Testis (tissue), 3 donors: ENCODE results near the gene SLC26A9. TPM values are rescaled to one million over a fixed set of nuclear protein-coding genes. Genes with fewer than 3 reads are reported as not detected.
"Not testable (repeated sequence)": the region's sequence is repeated elsewhere in the genome, so short reads cannot be mapped to it uniquely, and the experiment has no call there.

Experiments
- DNase-seq: peaks from one replicate; pipeline ENCODE4 v3.0.0-alpha.2; 2019
- H3K27ac ChIP-seq, 2 donors: fragments of 200-600 bp; sonication (generic); one replicate each; pipeline ENCODE4 v1.5.1; 2019
- H3K27me3 ChIP-seq: fragments of 200-600 bp; sonication (generic); one replicate; pipeline ENCODE4 v1.5.1; 2019
- H3K36me3 ChIP-seq: fragments of 200-600 bp; sonication (generic); one replicate; pipeline ENCODE4 v1.5.1; 2017; ENCODE audit warnings: low read depth; ENCODE audit errors: missing control alignments
- H3K4me1 ChIP-seq: fragments of 200-600 bp; sonication (generic); one replicate; pipeline ENCODE4 v1.5.1; 2019
- H3K4me3 ChIP-seq, 2 donors: fragments of 200-600 bp; sonication (generic); one replicate each; pipeline ENCODE4 v1.5.1; 2017 to 2019
- H3K9me3 ChIP-seq: fragments of 200-600 bp; sonication (generic); one replicate; pipeline ENCODE4 v1.5.1; 2017
- POLR2A ChIP-seq: fragments of 450-650 bp; IDR thresholded peaks from one replicate; pipeline ENCODE4 v1.6.1; 2017; ENCODE audit warnings: antibody characterized with exemption, mild to moderate bottlenecking, moderate library complexity
- WGBS, 2 donors: methylation state at CpG; one replicate each; pipeline ENCODE4 v1.1.5; 2018; 5-methylcytosine and 5-hydroxymethylcytosine counted together
- intact Hi-C: fragments of 100-400 bp; cut with DNase I; formaldehyde crosslinking; loops from one replicate; pipeline ENCODE4 v1.15.1; 2023; ENCODE audit warnings: low total_unique reads
- polyA plus RNA-seq: library from polyadenylated mRNA; stranded (reverse); fragments of 350-450 nt; fragmentation: Illumina TruSeq; extraction: RNeasy Lipid Tissue Mini Kit (QIAGEN cat#74804); gene quantifications from one replicate; pipeline ENCODE4 v1.2.3, GENCODE V29; 2014; ENCODE audit warnings: low read depth, low replicate concordance; ENCODE audit not compliant: insufficient read depth
- total RNA-seq, 2 donors: library from RNA; depleted of rRNA; stranded (reverse); fragments of >200 nt; gene quantifications; one replicate each; pipeline ENCODE4 v1.2.3, GENCODE V29; 2016
- TF ChIP-seq, protein P1 (sequence below), 3 experiments: fragments of 450-650 bp in 2 of 3; fragments of 200-600 bp in 1 of 3; sonication (generic) in 1 of 3; IDR thresholded peaks; one replicate each; pipeline ENCODE4 v1.5.1; 2016 to 2019; ENCODE audit warnings: antibody characterized with exemption in 3 of 3, mild to moderate bottlenecking in 2 of 3, moderate library complexity in 1 of 3

Gene SLC26A9
- total and polyA plus RNA-seq, 3 donors from 2014 or later = 0.24 to 0.43 (median 0.26) TPM

- 40 to 80% methylated on average over 3 to 7 of the region's 7 CpGs for WGBS, 2 donors
- no peak for TF ChIP-seq POLR2A
- TF ChIP-seq, protein P1, sequence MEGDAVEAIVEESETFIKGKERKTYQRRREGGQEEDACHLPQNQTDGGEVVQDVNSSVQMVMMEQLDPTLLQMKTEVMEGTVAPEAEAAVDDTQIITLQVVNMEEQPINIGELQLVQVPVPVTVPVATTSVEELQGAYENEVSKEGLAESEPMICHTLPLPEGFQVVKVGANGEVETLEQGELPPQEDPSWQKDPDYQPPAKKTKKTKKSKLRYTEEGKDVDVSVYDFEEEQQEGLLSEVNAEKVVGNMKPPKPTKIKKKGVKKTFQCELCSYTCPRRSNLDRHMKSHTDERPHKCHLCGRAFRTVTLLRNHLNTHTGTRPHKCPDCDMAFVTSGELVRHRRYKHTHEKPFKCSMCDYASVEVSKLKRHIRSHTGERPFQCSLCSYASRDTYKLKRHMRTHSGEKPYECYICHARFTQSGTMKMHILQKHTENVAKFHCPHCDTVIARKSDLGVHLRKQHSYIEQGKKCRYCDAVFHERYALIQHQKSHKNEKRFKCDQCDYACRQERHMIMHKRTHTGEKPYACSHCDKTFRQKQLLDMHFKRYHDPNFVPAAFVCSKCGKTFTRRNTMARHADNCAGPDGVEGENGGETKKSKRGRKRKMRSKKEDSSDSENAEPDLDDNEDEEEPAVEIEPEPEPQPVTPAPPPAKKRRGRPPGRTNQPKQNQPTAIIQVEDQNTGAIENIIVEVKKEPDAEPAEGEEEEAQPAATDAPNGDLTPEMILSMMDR (IDR thresholded peaks at IDR 0.05) = no peak
- H3K4me1 ChIP-seq = peaks cover 21% of the 10 kb centered on the region
- no peaks in the 10 kb centered on the region for H3K27me3 ChIP-seq
- no peaks in the 10 kb centered on the region for H3K9me3 ChIP-seq
- H3K4me3 ChIP-seq = no peak overlapping the region
- intact Hi-C loops = loop anchor here (5.0 kb wide), 1 partner anchor 63 kb away; no protein-coding TSS in a partner anchor
- H3K36me3 ChIP-seq = no peaks in the 10 kb centered on the region
- H3K27ac ChIP-seq = no peak overlapping the region
- no peak for DNase-seq
Observed at GRCh38 chr1:205914730-205915129, 28.5 kb downstream of the SLC26A9 start.

DNA sequence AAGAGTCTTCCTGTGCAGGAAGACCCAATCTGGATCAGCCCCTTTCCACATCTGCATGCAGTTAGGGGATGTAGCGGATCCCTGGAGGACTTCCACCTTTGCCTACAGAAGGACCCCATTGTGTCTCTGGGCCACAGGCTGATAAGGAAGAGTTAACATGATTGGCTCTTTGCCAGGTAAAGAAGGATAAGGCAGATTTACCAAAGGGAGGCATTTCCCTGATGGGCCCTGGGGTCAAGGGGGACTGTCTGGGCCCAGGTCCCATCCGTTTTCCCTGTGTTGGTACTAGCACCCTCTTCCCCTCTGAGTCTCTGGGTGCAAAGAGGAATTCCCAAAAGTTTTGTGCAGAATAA, 29.1 kb downstream of the SLC26A9 start:
- Histone ChIP-seq H3K4me1 (peaks cover 21% of the 10 kb centered on the region), H3K36me3 (no peaks in the 10 kb centered on the region), H3K9me3 (no peaks in the 10 kb centered on the region), H3K27me3 (no peaks in the 10 kb centered on the region), H3K4me3 (no peak overlapping the region), H3K27ac (no peak overlapping the region)
- intact Hi-C loops = no loop called here
- no peak for DNase-seq
- 74 to 100% methylated on average over 1 to 2 of the region's 2 CpGs for WGBS, 2 donors
- no peak for TF ChIP-seq POLR2A
- TF ChIP-seq, protein P1 (IDR thresholded peaks at IDR 0.05) = no peak

GRCh38 chr1:205913451-205914154, 29.7 kb downstream of the SLC26A9 start:
- Histone ChIP-seq H3K9me3 (no peaks in the 10 kb centered on the region), H3K36me3 (no peaks in the 10 kb centered on the region), H3K27me3 (no peaks in the 10 kb centered on the region), H3K4me1 (peaks cover 21% of the 10 kb centered on the region), H3K27ac (no peak overlapping the region), H3K4me3 (no peak overlapping the region)
- DNase-seq = peak; percentile 87
- intact Hi-C loops = no loop called here
- TF ChIP-seq POLR2A = no peak
- TF ChIP-seq, protein P1 (IDR thresholded peaks at IDR 0.05) = no peak
- 36 to 52% methylated on average over 4 of the region's 4 CpGs for WGBS, 2 donors

GRCh38 chr1:205907794-205908193, 35.5 kb downstream of the SLC26A9 start:
- DNase-seq = no peak
- Histone ChIP-seq H3K4me1 (no peaks in the 10 kb centered on the region), H3K9me3 (no peaks in the 10 kb centered on the region), H3K36me3 (no peaks in the 10 kb centered on the region), H3K27me3 (no peaks in the 10 kb centered on the region), H3K27ac (no peak overlapping the region), H3K4me3 (no peak overlapping the region)
- no peak for TF ChIP-seq POLR2A
- TF ChIP-seq, protein P1 (IDR thresholded peaks at IDR 0.05) = peak in 2 of 3 experiments; percentile 18 to 31
- intact Hi-C loops = no loop called here
- WGBS, 2 donors = 56 to 60% methylated on average over 2 of the region's 2 CpGs

- H3K9me3 ChIP-seq, intact Hi-C loops: not testable (repeated sequence)
Observed at GRCh38 chr1:205905095-205905494, 38.2 kb downstream of the SLC26A9 start.

More at GRCh38 chr1:205905095-205905494, 38.2 kb downstream of the SLC26A9 start:
- 73 to 81% methylated on average over 3 of the region's 3 CpGs for WGBS, 2 donors
- not testable (repeated sequence) for H3K27me3 ChIP-seq, H3K4me1 ChIP-seq, H3K27ac ChIP-seq, H3K4me3 ChIP-seq, DNase-seq, H3K36me3 ChIP-seq
